ENCODE data around the gene MACROD2.

GRCh38 chr20:14712302-14712739 is 717.0 kb downstream of the MACROD2 start:
- no peak for TF ChIP-seq CTCF (IDR thresholded peaks at IDR 0.05)
- no peak for TF ChIP-seq POLR2A (IDR thresholded peaks at IDR 0.05)
